D721Med (cell line): Measurements from ENCODE around the gene SLC45A1.

Experiments
- DNase-seq: peaks from one replicate; pipeline ENCODE4 v3.0.0; 2011; ENCODE audit warnings: low spot score; ENCODE audit not compliant: insufficient read length
- FAIRE-seq: peaks from 2 replicates; lab custom pipeline; 2011; peaks lifted over from hg19 to GRCh38; lab: Jason Lieb, UNC
- TF ChIP-seq, protein P1 (sequence below): IDR thresholded peaks from 2 replicates; pipeline ENCODE4 v1.5.1; 2012; ENCODE audit warnings: mild to moderate bottlenecking, control low read depth; ENCODE audit not compliant: insufficient read depth; ENCODE audit errors: missing control alignments

SLC45A1 gene

DNA sequence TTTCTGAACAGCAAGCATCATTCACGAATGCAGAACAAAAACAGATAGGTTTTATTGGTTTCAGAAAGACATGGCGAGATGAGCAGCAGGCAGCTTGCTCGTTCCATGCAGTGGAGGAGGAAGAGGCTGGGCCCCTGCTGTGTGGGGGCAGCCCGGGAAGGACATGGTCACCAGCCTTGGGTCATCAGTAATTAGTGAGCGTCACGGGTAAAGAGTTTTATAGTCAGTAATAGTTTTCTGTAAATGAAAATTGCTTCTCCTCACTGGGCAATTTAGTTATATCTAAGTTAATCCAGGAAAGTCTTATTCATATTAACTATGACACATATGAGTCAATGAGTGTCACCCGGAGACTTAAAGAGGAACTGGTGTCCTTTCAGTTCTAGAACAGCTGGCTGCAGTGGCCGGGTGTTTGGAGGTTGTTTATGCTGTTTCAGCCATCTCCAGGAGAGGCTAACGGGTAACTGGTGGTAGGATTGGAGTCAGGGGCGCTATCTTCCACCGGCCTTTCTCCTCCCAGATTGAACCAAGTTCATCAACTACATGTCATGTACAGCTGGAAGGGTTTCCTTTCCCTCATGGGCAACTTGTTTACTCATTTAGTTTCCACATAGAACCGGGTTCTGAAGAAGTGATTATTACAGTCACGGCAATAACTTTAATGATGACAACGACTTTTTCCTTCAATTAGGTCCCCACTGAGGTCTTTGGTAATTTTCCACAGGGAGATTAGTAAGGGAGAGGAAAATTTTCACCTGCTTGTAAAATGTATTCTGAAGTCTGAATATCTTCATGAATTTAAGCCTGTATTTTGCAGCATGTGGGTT lies 34.6 kb upstream of the SLC45A1 start:
- TF ChIP-seq, protein P1, sequence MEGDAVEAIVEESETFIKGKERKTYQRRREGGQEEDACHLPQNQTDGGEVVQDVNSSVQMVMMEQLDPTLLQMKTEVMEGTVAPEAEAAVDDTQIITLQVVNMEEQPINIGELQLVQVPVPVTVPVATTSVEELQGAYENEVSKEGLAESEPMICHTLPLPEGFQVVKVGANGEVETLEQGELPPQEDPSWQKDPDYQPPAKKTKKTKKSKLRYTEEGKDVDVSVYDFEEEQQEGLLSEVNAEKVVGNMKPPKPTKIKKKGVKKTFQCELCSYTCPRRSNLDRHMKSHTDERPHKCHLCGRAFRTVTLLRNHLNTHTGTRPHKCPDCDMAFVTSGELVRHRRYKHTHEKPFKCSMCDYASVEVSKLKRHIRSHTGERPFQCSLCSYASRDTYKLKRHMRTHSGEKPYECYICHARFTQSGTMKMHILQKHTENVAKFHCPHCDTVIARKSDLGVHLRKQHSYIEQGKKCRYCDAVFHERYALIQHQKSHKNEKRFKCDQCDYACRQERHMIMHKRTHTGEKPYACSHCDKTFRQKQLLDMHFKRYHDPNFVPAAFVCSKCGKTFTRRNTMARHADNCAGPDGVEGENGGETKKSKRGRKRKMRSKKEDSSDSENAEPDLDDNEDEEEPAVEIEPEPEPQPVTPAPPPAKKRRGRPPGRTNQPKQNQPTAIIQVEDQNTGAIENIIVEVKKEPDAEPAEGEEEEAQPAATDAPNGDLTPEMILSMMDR: no peak
- no peak for FAIRE-seq

DNA sequence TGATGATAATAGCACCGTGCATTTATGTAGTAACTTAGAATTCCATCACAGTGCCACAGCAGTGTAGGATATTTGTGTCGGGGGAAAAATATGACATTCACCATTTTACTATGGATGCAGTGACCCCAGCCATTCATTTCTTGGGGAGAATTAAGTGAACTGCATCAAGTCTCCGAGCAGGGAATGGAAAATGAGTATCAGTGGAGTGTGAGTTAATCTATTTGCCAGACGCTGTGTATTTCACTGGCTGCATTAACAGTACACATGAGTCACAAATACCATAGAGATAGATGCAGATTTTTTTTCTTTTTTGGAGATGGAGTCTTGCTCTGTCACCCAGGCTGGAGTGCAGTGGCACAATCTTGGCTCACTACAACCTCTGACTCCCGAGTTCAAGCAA lies 33.8 kb upstream of the SLC45A1 start:
- TF ChIP-seq, protein P1: no peak
- no peak for FAIRE-seq
- no peak for DNase-seq

More for the DNA sequence above, 34.6 kb upstream of the SLC45A1 start:
- no peak for DNase-seq

DNA sequence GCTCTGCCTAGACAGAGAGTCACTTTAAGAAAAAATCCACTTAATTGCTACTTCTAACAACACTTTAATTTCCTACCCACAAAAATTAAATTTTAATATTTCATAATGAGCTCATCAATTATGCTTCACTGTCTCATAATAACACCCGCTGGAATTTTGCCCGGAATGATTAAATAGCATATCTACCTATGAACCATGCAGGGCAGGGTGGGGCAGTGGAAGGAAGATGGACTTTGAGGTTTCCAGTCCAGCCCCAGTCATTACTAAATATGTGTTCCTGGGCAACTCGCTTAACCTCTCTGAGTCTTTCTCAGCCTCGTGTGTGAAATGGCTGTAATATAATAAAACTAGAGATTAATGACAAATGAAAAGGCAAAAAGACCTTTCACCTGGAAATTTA lies 32.8 kb upstream of the SLC45A1 start:
- DNase-seq: no peak
- TF ChIP-seq, protein P1: no peak
- no peak for FAIRE-seq

DNA sequence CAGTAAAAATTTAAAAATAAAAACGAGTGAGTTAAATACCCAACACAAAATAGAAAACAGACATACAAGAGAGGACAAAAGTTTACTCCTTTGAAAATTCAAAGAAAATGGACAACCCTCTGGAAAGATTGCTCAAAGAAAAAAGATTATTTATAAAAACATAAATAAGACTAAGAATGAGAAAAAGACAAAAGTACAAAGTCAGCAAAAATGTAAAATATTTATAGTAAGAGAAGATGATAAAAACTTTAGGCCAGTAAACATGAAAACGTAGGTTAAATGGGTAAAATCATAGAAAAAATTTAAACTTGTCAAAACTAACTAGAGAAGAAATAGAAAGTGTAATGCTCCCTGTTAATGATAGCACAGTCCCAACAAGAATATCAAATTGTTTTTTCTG lies 31.9 kb upstream of the SLC45A1 start:
- FAIRE-seq: no peak
- no peak for DNase-seq
- TF ChIP-seq, protein P1: no peak

DNA sequence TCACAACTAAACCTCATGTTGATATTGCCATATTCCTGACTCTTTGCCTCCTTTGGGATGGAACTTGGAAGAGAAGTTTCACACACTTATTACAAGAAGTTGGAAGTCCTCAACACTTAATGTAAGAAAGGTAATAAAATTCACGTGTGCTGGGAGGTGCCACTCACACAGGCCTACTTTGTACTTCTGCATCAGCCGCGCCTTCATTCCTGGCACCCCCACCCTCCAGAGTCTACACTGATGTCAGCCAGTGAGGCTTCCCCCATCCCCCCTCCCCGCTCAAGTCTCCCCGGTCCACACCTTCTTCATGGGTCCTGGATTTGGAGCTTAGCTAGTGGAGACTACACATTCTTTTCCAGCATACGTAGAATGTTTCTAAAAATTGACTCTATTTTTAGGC lies 24.8 kb upstream of the SLC45A1 start:
- DNase-seq (no peak), FAIRE-seq (no peak)
- TF ChIP-seq, protein P1: no peak

DNA sequence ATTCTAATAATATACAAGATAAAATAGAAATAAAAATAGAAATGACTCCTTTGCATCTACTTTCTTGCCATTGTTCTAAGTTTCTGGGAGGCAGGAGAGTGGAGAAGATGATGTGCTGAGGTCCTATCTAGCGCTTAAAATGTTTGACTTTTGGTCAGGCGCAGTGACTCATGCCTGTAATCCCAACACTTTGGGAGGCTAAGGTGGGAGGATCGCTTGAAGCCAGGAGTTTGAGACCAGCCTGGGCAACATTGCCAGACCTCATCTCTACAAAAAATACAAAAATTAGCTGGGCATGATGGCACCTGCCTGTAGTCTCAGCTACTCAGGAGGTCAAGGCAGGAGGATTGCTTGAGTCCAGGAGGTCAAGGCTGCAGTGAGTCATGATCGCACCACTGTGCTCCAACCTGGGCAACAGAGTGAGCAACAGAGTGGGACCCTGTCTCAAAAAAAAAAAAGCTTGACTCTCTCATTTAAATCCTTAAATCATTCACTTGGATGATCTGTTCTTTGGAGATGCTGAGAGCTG lies 24.2 kb upstream of the SLC45A1 start:
- TF ChIP-seq, protein P1: no peak
- DNase-seq (no peak), FAIRE-seq (no peak)

DNA sequence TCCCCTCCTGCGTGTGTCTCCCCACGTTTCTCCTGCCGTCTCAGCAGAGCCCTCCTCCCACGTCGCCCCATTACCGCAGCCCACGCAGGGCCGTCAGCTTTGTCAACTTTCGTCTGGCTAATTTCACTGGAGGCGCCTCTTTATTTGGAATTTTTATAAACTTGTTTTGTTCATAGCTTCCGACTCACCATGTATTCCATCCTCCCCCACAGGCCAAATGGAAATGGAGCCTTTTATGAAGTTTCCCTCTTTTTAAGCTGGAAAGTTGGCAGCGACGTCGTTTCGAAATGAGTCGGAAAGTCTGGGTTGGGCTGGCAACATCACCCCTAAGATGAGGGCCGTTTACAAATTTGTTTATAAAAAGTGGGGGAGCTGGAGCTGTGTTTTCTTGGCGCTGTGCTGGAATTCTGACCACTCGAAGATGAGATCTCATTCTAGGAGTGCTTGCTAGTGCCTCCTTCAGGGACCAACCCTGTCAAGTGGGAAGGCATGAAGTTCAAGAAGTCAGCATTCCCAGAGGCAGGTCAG lies 23.7 kb upstream of the SLC45A1 start:
- no peak for DNase-seq
- FAIRE-seq: no peak
- TF ChIP-seq, protein P1: no peak
